SU-DHL-6 (cell line): Measurements from ENCODE around the gene PLA2G2C.

Experiments used
- H2AFZ ChIP-seq: fragments of 200-600 bp; sonication (generic); 2 replicates; pipeline ENCODE4 v1.6.1; 2014; ENCODE audit warnings: low read depth, mild to moderate bottlenecking, moderate library complexity, mixed read lengths, antibody characterized with exemption, low read length; ENCODE audit not compliant: severe bottlenecking
- H3F3A ChIP-seq: fragments of 200-600 bp; shearing (Covaris generic); 2 replicates; pipeline ENCODE4 v1.6.0; 2016; ENCODE audit warnings: antibody characterized with exemption, mild to moderate bottlenecking; ENCODE audit not compliant: insufficient read depth
- H3K27ac ChIP-seq: fragments of 200-600 bp; sonication (generic); 2 replicates; pipeline ENCODE4 v1.5.1; 2016; ENCODE audit warnings: low read depth, mild to moderate bottlenecking, low read length, moderate library complexity, mixed read lengths
- H3K27me3 ChIP-seq: fragments of 200-600 bp; sonication (generic), shearing (Covaris generic); 2 replicates; pipeline ENCODE4 v1.6.0; 2014; ENCODE audit warnings: mild to moderate bottlenecking, low read length
- H3K36me3 ChIP-seq: fragments of 200-600 bp; sonication (generic); 2 replicates; pipeline ENCODE4 v1.6.1; 2014; ENCODE audit warnings: mild to moderate bottlenecking, low read length, mixed read lengths
- H3K4me2 ChIP-seq: fragments of 300-600, 200-600 bp; shearing (Covaris generic), sonication (generic); 2 replicates; pipeline ENCODE4 v1.6.0; 2014; ENCODE audit warnings: low read length, low read depth, mild to moderate bottlenecking; ENCODE audit not compliant: poor library complexity, severe bottlenecking
- H3K4me3 ChIP-seq: fragments of 200-600 bp; sonication (generic); 2 replicates; pipeline ENCODE4 v1.5.1; 2014; ENCODE audit warnings: antibody characterized with exemption, low read length, mild to moderate bottlenecking, mixed read lengths; ENCODE audit not compliant: insufficient read depth, poor library complexity, severe bottlenecking
- H3K79me2 ChIP-seq: fragments of 200-600 bp; sonication (generic); 2 replicates; pipeline ENCODE4 v1.6.1; 2014; ENCODE audit warnings: mild to moderate bottlenecking, low read length, moderate library complexity; ENCODE audit not compliant: insufficient read depth
- H3K9ac ChIP-seq: fragments of 200-600 bp; sonication (generic); 2 replicates; pipeline ENCODE4 v1.7.0; 2014; ENCODE audit warnings: mild to moderate bottlenecking, low read length
- H3K9me2 ChIP-seq: fragments of 200-600 bp; sonication (generic); replicated peaks from 2 replicates; pipeline ENCODE4 v1.6.1; 2014; ENCODE audit warnings: low read length; ENCODE audit not compliant: insufficient read depth
- H3K9me3 ChIP-seq: fragments of 200-600 bp; sonication (generic); 2 replicates; pipeline ENCODE4 v1.6.1; 2014; ENCODE audit warnings: low read length, mixed read lengths; ENCODE audit not compliant: insufficient read depth
- H4K20me1 ChIP-seq: fragments of 200-600 bp; sonication (generic); 2 replicates; pipeline ENCODE4 v1.6.1; 2014; ENCODE audit warnings: low read depth, mild to moderate bottlenecking, antibody characterized with exemption, low read length, moderate library complexity, mixed read lengths
- CTCF ChIP-seq: fragments of 200-600 bp; sonication (generic); IDR thresholded peaks from one replicate; pipeline ENCODE4 v1.5.1; 2017; ENCODE audit warnings: antibody characterized with exemption, mild to moderate bottlenecking, low read length, moderate library complexity; ENCODE audit not compliant: insufficient read depth, poor library complexity, severe bottlenecking
- EZH2phosphoT487 ChIP-seq: fragments of 200-600 bp; sonication (generic), shearing (Covaris generic); conservative IDR thresholded peaks from 2 replicates; pipeline ENCODE4 v1.6.1; 2018; ENCODE audit warnings: mild to moderate bottlenecking, antibody characterized with exemption, low read length, moderate library complexity, mixed read lengths

The PLA2G2C gene

GRCh38 chr1:20183616-20184271 lies 2.6 kb downstream of the PLA2G2C start:
- Histone ChIP-seq H3K9ac (no peak overlapping the region), H3K27me3 (no peaks in the 10 kb centered on the region; the same call in 1 of the 2 replicates), H3K4me2 (no peak overlapping the region), H4K20me1 (no peaks in the 10 kb centered on the region), H3K9me2 (no peaks in the 10 kb centered on the region), H3K79me2 (no peaks in the 10 kb centered on the region), H3F3A (no peaks in the 10 kb centered on the region), H3K36me3 (no peaks in the 10 kb centered on the region), H2AFZ (no peak overlapping the region), H3K27ac (no peak overlapping the region), H3K4me3 (no peak overlapping the region), H3K9me3 (no peaks in the 10 kb centered on the region)
- TF ChIP-seq EZH2phosphoT487: no peak
- TF ChIP-seq CTCF: no peak

GRCh38 chr1:20183035-20183434 lies 3.3 kb downstream of the PLA2G2C start:
- Histone ChIP-seq H3K4me2 (no peak overlapping the region), H3K4me3 (no peak overlapping the region), H3K27me3 (no peaks in the 10 kb centered on the region; the same call in 1 of the 2 replicates), H2AFZ (no peak overlapping the region), H4K20me1 (no peaks in the 10 kb centered on the region), H3K36me3 (no peaks in the 10 kb centered on the region), H3K79me2 (no peaks in the 10 kb centered on the region), H3K9ac (no peak overlapping the region), H3F3A (no peaks in the 10 kb centered on the region), H3K9me2 (no peaks in the 10 kb centered on the region), H3K9me3 (no peaks in the 10 kb centered on the region), H3K27ac (no peak overlapping the region)
- TF ChIP-seq CTCF (no peak), EZH2phosphoT487 (no peak)

- H3K79me2 ChIP-seq: no peaks in the 10 kb centered on the region
- no peaks in the 10 kb centered on the region for H3F3A ChIP-seq
- H3K4me3 ChIP-seq: no peak overlapping the region
- H3K4me2 ChIP-seq: no peak overlapping the region
- no peak overlapping the region for H3K9ac ChIP-seq
- H3K36me3 ChIP-seq: no peaks in the 10 kb centered on the region
- no peaks in the 10 kb centered on the region for H3K9me2 ChIP-seq
- H2AFZ ChIP-seq: no peak overlapping the region
- TF ChIP-seq EZH2phosphoT487 (no peak), CTCF (no peak)
- no peak overlapping the region for H3K27ac ChIP-seq
- no peaks in the 10 kb centered on the region; the same call in 1 of the 2 replicates for H3K27me3 ChIP-seq
- H4K20me1 ChIP-seq: no peaks in the 10 kb centered on the region
- H3K9me3 ChIP-seq: no peaks in the 10 kb centered on the region
Observed at GRCh38 chr1:20182415-20182814, 3.9 kb downstream of the PLA2G2C start.
